GM20000 (cell line): ENCODE measurements around the gene RAMP2.

Experiments used
- DNase-seq: peaks from one replicate; pipeline ENCODE4 v3.0.0; 2012; ENCODE audit warnings: low spot score
- TF ChIP-seq, protein P1 (sequence below): IDR thresholded peaks from 2 replicates; pipeline ENCODE4 v1.5.1; 2012; ENCODE audit warnings: mild to moderate bottlenecking, control low read depth; ENCODE audit errors: extremely low read depth, missing control alignments

RAMP2 gene

DNA sequence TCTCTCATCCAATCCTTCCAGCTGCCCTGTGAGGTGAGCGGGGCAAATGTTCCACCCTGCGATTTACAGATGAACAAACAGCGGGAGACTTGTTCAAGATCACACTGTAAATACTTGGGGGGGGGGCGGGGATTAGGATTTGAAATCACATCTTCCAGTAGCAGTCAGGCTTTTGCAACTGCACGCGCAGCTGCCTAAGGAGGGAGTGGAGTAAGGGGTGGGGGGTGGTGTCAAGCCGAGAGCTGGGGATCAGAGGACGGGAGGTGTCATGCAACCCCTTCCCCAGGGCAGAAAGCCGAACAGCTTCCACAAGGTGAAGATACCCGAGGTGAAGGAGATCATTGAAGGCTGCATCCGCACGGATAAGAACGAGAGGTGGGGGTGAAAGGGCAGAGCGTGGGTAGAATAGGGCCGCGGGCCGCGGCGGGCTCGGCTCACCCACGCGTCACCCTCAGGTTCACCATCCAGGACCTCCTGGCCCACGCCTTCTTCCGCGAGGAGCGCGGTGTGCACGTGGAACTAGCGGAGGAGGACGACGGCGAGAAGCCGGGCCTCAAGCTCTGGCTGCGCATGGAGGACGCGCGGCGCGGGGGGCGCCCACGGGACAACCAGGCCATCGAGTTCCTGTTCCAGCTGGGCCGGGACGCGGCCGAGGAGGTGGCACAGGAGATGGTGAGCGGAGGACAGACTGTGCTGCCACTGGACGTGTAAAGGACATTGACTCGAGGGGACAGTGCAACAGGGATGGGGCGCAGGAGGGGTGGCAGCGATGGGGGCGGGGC, 24.0 kb downstream of the RAMP2 start:
- no peak for DNase-seq
- TF ChIP-seq, protein P1, sequence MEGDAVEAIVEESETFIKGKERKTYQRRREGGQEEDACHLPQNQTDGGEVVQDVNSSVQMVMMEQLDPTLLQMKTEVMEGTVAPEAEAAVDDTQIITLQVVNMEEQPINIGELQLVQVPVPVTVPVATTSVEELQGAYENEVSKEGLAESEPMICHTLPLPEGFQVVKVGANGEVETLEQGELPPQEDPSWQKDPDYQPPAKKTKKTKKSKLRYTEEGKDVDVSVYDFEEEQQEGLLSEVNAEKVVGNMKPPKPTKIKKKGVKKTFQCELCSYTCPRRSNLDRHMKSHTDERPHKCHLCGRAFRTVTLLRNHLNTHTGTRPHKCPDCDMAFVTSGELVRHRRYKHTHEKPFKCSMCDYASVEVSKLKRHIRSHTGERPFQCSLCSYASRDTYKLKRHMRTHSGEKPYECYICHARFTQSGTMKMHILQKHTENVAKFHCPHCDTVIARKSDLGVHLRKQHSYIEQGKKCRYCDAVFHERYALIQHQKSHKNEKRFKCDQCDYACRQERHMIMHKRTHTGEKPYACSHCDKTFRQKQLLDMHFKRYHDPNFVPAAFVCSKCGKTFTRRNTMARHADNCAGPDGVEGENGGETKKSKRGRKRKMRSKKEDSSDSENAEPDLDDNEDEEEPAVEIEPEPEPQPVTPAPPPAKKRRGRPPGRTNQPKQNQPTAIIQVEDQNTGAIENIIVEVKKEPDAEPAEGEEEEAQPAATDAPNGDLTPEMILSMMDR, result no peak

DNA sequence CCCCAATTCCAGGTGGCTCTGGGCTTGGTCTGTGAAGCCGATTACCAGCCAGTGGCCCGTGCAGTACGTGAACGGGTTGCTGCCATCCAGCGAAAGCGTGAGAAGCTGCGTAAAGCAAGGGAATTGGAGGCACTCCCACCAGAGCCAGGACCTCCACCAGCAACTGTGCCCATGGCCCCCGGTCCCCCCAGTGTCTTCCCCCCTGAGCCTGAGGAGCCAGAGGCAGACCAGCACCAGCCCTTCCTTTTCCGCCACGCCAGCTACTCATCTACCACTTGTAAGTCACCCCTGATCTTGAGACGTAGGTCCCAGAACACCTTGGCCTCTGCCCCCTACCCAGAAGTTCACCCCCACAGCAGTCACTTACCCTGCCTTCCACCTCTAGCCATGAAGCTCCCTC, 26.2 kb downstream of the RAMP2 start:
- TF ChIP-seq, protein P1, result no peak
- DNase-seq, result no peak

DNA sequence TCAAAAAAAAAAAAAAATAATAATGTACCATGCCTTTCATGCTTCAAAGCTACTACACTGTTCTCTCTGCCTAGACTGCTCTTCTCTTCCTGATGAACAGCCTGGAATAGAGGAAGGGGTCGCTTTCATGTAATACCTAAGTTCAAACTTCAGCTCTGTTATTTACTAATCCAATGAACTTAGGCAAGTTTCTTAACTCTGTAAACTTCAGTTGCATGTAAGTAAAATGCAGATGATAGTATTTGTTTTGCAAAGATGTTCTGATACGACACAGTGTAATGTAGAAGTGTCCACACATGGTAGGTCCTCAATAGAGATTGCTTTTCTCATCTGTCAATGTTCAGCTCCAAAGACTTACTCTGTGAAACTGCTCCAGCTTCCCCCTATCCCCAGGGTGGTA, 30.9 kb downstream of the RAMP2 start:
- no peak for DNase-seq

DNA sequence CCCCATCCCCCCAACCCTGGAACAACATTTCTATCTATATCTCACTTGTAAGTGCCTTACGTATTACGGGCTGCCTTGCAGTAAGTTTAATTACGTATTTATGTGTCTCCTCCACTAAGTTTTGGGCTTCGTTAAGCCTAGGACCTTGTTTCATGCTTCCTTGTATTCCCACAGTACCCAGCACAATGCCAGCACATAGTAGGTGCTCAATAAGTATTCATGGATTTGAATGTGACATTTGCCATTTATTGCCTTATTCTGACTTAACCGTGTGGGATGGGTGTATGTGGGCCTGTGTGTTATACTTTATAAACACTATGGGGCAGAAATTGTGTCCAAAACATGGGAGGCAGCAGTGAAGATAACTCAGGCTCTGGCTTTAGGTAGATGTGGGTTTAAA, 31.5 kb downstream of the RAMP2 start:
- TF ChIP-seq, protein P1, result no peak

More for the DNA sequence above, 30.9 kb downstream of the RAMP2 start:
- TF ChIP-seq, protein P1, result no peak

DNA sequence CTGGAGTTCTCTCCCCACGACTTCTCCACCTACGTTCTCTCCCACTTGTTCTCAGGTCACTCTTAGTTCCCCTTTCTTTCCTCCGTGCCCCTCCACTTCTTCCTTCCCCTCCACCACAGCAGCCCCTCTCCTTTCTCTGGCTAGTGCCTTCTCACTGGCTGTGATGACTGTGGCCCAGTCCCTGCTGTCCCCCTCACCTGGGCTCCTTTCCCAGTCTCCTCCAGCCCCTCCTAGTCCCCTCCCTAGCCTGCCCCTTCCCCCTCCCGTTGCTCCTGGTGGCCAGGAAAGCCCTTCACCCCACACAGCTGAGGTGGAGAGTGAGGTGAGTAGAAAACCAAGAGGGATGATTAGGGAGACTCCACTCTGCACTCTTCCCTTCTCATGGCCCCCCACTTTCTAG, 34.0 kb downstream of the RAMP2 start:
- no peak for DNase-seq
- TF ChIP-seq, protein P1, result no peak

More for the DNA sequence above, 31.5 kb downstream of the RAMP2 start:
- DNase-seq, result no peak

DNA sequence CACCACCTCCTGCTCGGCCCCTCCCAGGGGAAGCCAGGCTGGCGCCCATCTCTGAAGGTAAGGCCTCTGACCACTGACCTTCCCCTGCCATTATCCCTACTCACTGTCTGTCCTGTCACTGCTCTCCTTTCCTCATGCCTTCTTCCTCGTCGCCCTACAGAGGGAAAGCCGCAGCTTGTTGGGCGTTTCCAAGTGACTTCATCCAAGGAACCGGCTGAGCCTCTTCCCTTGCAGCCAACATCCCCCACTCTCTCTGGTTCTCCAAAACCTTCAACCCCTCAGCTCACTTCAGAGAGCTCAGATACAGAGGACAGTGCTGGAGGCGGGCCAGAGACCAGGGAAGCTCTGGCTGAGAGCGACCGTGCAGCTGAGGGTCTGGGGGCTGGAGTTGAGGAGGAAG, 34.4 kb downstream of the RAMP2 start:
- TF ChIP-seq, protein P1, result no peak
- DNase-seq, result no peak

DNA sequence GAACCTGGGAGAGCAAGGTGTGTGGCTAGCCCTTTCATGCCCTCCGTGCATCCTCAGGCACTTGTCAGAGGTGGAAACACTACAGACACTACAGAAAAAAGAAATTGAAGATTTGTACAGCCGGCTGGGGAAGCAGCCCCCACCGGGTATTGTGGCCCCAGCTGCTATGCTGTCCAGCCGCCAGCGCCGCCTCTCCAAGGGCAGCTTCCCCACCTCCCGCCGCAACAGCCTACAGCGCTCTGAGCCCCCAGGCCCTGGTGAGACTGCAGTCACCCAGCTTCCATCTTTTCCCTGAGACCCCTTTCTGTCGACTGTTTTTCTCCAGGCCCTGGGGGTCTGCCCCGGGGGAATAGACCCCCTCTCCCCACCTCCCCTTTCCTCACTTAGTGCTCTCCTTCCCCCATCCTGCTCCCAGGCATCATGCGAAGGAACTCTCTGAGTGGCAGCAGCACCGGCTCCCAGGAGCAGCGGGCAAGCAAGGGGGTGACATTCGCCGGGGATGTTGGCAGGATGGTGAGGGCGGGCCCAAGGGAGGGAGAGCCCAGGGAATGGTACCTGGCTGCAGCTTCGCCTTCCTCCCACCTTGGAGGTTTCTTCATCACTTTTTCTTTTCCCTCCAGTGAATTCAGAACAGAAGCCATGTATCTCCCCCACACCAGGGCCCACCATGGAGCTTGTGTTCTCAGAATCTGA, 35.2 kb downstream of the RAMP2 start:
- DNase-seq, result no peak
- TF ChIP-seq, protein P1, result no peak
